Hematopoietic multipotent progenitor cell treated with erythropoietin and hydrocortisone succinate and interleukin-3 and kit ligand, for 8 days (in vitro differentiated cells): ENCODE measurements around the gene IL17RE.
"Not testable (repeated sequence)": the region's sequence is repeated elsewhere in the genome, so short reads cannot be mapped to it uniquely, and the experiment has no call there.

Source experiments
- DNase-seq: peaks from one replicate; pipeline ENCODE4 v3.0.0-alpha.2; 2015

Gene IL17RE

DNA sequence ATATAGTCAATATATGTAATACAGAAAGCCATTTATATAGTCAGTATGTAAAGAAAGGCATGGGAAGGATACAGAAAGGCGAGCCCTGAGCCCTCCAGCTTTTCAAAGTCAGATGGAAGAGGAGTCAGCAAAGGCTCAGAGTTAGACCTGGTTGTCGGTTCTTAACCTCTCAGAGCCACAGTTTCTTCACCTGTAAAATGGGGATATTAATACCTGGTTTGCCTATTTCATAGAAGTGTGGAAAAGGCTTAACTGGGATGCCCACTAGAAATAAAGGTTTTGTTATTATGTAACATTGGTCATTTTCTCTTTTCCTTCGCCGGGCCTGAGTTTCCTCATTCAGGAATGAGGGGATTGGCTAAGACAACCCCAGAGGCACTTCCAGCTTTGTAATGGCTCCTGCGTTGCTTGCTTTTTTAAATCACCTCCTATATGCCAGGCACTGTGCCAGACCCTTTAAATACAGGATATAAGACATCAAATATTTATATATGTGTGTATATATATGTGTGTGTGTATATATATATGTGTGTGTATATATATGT is 33.4 kb downstream of the IL17RE start:
- DNase-seq, result no peak

DNA sequence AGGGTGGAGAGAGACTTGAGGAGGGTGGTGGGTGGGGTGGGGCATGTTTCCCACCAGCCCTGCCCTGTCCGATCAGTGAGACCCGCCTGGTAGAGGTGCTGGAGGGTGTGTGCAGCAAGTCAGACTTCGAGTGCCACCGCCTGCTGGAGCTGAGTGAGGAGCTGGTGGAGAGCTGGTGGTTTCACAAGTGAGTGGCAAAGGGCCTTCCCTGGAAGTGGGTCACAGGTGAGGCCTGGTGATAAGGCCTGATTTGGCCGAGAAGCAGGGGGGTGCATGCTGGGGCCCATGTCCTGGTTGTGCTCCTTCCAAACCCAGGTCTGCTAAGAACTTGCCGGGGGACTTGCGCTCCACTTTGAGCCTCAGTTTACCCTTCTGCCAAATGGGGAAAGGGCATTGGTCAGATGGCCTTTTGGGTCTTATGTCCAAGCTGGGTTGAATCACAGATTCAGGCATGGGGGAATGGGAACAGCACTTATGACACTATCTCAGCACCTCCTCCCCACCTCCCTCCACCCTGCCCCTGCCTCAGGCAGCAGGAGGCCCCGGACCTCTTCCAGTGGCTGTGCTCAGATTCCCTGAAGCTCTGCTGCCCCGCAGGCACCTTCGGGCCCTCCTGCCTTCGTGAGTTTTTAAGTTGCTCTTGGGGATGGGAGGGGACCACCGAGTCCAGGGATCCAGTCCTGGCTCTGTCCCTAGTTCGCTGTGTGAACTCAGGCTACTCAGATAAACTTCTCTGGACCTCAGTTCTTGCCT is 35.0 kb downstream of the IL17RE start:
- DNase-seq, result peak; percentile 43

DNA sequence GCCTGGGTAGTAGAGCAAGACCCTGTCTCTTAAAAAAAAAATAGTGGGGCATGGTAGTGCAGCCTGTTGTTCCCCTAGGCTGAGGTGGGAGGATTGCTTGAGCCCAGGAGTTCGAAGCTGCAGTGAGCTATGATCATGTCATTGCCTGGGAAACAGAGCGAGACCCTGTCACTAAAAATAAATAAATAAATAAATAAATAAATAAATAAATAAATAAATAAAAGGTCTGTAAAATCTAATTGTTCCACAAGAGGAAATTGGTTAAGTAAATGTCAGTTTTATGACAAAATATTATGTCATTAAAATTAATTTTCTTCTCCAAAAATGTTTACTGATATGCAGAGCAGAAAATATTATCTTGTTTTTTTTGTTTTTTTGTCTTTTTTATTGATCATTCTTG is 36.3 kb downstream of the IL17RE start:
- no peak for DNase-seq

DNA sequence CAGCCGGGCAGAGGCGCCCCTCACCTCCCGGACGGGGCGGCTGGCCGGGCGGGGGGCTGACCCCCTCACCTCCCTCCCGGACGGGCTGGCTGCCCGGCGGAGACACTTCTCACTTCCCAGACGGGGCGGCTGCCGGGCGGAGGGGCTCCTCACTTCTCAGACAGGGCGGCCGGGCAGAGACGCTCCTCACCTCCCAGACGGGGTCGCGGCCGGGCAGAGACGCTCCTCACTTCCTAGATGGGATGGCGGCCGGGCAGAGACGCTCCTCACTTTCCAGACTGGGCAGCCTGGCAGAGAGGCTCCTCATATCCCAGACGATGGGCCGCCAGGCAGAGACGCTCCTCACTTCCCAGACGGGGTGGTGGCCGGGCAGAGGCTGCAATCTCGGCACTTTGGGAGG is 37.3 kb downstream of the IL17RE start:
- DNase-seq, result not testable (repeated sequence)

DNA sequence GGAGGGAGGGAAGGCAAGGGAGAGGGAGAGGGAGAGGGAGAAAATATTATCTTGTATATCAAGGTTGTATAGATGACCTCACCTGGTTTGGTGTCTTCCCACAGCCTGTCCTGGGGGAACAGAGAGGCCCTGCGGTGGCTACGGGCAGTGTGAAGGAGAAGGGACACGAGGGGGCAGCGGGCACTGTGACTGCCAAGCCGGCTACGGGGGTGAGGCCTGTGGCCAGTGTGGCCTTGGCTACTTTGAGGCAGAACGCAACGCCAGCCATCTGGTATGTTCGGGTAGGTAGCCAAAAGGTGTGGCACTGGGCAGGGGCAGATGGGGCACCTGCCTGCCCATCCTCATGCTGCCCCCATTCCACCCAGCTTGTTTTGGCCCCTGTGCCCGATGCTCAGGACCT is 38.1 kb downstream of the IL17RE start:
- DNase-seq, result no peak

DNA sequence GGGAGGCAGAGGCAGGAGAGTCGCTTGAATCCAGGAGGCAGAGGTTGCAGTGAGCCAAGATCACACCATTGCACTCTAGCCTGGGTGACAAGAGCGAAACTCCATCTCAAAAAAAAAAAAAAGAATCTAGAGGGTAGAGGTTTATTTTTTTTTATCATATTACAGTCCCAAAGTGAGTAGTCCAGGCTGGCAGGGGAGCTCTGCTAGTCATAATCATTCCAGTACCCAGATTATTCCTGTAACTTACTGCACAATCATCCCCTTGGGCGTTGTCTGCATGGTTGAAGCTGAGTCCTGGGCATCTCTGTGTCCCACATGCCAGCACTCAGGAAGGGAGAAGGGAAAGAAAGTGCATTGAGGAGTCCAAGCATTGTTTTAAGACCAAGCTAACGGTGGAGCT is 39.5 kb downstream of the IL17RE start:
- no peak for DNase-seq

DNA sequence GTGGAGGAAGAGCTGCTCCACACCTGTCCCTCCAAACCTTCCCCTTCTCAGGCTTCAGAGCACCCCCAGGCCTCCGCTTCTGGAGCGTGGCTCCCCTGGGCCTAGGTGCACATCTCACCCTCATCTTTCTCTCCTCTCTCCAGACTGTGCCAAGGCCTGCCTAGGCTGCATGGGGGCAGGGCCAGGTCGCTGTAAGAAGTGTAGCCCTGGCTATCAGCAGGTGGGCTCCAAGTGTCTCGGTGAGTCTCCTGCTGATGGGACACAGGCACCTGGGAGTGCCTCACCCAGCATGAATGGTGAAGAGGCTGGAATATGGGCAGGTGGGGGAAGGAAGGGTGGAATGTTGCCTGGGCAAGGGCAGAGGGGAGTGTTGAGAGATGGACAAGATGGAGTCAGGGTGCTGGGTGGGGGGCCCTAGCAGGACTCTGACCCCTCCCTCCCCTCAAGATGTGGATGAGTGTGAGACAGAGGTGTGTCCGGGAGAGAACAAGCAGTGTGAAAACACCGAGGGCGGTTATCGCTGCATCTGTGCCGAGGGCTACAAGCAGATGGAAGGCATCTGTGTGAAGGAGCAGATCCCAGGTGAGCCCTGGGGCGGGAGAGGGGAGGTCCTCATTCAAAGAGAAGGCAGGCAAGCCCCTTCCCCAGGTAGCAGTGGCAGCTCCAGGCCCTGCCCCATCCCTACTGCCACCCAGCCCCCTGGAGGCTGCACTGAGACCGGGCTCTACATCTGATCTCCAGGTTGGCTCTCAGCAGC is 40.5 kb downstream of the IL17RE start:
- no peak for DNase-seq

DNA sequence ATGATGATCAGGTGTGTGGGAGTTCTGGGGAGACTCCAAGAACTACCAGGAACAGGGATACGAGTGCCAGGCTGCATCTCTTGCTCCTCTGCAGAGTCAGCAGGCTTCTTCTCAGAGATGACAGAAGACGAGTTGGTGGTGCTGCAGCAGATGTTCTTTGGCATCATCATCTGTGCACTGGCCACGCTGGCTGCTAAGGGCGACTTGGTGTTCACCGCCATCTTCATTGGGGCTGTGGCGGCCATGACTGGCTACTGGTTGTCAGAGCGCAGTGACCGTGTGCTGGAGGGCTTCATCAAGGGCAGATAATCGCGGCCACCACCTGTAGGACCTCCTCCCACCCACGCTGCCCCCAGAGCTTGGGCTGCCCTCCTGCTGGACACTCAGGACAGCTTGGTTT is 41.6 kb downstream of the IL17RE start:
- DNase-seq, result no peak

DNA sequence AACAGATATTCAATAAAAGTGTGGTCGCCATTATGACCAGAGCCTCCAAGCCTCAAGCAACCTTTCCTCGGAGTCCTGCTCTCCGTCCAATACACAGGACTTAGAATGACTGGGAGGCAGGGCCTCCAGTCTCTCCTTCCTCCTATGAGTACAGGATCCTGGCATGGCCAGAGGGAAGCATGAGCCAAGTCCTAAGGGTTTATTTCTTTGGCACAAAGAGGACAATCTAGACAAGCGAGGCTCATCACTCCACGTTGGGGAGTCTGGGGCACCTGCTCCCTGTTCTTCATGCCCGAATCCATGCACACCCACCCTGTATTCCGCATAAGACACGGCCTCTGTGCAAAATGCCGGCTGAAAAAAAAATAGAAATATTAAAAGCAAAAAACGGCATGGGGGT is 42.7 kb downstream of the IL17RE start:
- no peak for DNase-seq

DNA sequence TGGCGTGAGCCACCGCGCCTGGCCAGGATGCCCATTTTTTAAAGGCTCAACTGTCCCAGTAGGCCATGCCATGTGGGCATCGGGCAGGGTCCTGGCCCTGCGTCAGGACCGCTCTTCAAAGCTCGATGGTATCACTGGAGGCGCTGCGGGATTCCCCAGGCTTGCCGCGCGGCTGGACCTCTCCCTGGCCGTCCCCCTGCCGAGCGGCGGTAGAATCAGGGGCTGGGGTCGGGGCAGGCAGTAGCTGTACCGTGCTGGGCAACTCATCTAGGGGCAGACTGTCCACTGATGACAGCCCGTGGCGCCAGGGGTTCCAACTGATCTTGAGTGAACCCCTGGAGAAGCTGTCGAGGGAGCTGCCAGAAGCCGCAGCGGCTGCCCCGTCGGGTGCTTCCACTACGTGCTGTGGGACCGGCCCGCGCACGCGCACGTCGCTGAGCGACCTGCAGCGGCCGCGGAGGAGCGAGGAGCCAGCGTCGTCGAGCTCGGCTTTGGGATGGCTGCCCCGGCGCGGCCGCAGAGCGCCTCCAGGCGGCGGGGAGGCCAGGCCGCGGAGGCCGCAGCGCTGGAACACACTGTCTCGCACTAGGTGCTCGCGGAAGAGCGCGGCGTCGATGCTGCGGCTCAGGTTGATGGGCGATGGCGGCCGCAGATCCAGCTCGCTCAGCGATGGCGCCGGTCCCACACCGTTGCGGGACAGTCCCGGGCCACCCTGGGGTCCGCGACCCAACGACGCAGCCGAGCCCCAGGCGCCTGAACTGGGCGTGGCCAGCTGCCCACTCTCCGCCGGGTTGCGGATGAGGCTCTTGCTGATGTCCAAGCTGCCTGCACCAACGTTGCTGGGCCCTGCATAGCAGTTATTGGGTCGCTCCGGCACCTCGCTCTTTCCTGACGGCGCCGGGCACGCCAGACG is 43.7 kb downstream of the IL17RE start:
- DNase-seq, result peak; percentile 79

DNA sequence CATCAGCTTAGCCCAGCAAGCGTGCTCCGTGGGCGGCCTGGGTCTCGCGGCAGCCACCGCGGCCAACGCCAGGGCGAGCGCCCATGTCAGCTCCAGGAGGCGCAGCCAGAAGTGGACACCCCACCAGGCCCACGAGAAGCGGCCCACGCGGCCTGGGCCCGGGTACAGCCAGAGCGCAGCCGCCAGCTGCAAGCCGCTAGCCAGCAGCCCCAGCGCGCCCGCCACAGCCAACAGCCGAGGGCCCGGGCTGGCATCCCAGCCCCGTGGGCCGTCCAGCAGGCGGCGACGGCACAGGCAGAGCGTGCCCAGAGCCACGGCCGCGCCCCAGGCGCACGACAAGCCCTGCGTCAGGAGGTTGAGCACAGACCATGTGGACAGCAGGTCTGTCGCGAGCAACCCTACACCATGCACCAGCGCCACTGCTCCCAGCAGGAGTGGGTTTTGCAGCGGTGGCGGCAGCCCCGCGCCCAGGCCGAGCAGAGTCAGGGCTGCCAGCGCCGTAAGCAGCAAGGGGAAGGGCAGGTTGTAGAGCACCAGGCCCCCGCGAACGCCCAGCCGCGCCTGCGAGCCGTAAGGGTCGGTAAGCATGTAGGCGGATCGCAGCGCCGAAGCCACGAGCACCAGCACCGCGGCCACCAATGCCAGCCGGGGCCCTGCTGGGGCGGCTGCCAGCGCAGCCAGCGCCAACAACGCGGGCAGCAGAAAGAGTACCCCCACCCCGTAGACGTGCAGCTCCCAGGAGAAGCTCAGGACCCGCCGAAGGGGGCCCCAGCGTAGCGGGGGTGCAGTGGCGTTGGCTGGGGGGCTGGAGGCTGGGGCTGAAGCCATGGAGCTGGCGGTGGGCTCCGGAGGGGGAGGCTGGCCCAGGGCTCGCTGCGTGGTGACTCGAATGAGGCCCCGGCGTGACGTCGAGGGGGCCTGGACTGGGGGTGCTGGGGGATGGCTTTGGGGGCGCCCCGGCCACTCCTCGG is 44.7 kb downstream of the IL17RE start:
- DNase-seq, result no peak

DNA sequence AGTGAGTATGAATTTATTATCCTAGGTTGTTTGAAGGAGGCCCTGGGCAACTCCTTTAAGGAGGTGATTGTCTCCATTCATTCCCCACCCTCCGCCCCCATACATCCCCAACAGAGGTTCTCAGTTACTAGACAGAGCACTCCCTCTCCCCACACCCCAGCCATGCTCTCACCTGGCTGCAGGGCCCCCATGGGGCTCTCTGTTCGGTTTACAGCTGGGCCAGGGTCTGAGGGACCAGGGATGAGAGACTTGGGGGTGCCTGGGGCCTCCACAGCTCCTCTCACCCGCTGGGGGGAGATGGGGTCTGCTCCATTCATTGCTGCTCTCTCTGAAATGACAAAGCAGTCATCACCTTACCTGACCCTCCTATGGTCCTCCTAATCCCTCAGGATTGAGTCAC is 45.9 kb downstream of the IL17RE start:
- no peak for DNase-seq

DNA sequence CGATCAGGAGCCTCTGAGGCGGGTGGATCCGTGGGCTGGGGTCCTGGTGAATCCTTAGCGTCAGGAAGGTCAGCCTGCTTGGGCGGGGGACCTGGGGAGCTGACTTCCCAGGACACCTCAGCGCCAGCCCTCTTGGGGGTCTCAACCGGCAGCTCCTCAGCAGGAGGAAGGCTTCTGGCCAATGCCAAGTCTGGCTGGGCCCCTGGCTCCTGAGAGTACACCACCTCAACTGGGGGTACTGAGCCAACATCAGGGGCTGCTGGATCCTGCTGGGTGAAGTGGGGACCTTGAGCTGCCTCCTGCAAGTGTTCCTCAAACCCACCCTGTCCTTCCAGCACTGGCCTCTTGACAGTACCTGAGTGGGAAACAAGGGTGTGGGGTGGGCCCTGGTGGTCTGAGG is 46.5 kb downstream of the IL17RE start:
- no peak for DNase-seq

DNA sequence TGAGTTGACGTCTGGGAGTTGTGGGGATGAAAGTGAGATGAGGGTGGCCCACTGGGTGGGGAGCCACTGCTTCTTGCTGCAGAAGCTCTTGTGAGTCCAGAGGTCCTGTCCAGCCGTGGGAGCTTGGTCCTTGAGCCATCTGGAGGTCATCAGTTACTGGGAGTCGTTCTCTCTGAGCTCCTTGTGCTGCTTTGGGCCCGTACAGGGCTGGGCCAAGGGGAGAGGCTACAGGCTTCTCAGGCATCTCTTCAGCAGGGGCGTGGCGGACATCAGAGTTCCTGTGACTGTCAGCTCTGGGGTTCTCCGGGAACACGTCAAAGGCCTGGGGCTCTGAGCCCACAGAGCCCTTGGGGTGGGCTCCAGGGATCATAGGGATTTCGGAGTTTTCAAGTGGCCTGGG is 47.0 kb downstream of the IL17RE start:
- DNase-seq, result no peak

DNA sequence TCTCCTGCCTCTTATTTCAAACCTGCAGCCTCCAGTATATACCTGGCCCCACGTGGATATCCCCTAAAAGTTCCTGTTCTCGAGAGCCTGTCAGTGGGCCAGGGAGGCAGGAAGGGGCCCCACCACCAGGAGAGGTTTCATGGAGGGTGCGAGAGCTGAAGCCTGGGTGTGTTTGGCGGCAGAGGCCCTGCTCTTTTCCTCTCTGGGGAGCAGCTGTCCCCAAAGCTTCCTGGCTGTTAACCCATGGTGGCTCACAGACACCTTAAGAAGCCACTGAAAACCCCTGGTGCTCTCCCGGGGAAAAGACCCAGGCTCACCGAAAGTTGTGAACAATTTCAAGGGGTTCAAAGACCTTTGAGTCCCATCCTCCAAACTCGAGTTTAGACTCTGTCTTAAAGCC is 48.5 kb downstream of the IL17RE start:
- DNase-seq, result no peak

DNA sequence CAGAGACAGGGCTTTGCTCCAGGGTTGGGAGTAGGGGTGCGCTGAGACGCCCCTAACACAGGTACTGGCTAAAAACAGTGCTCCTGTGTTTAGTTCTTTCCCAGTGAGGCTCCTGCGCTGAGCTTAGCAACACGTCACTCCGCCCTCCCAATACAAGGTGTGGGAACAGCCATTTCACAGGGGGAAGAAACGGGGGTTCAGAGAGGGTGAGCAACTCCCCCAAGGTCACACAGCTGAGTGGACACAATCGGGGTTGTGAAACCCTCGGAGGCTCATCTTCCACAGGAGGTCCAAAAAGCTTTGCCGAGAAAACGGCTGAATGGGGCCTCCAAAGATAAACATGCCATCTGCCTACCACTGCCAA is 48.9 kb downstream of the IL17RE start:
- no peak for DNase-seq

DNA sequence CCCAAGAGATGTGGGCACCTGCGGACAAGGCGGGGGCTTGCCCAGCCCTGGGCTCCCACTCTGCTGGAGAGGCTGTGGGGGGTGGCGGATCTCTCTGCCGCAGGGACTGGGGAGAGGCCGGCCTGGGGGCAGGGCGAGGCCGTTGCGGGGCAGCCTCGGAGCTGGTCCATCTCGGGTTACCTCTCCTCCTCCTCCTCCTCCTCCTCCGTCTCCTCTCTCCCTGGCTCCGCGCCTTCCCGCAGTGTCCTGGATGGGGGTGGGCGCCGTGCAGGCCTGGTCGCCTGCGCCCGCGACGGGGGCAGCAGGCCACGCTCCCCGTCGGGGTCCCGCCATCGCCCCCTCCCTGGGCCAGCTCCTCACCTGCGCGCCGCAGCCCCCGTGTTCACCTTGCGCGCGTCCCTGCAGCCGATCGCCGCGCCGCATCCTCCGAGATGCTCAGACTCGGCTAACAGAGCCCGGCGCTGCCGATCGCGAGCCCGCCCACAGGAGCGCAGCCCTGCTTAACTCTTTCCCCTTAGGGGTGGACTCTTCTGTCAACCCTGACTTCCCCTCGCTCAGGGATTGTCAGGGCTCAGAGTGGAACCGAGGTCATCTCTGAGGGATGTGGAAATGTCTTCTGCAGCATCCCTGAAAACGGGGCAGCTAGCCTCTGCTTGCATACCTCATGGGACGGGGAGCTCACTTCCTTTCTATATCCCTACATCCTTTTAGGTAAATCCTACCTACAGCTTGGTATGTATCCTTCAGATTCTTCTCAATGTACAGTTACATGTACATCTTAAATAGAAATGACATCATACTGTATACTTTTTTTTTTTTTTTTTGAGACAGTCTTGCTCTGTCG is 49.5 kb downstream of the IL17RE start, which contains the start of gene PRRT3:
TSS of gene PRRT3 (minus strand) at position 447 of the 844 bp plus-strand sequence. CDS start 2,293 bp downstream, outside the sequence.
- no peak for DNase-seq

DNA sequence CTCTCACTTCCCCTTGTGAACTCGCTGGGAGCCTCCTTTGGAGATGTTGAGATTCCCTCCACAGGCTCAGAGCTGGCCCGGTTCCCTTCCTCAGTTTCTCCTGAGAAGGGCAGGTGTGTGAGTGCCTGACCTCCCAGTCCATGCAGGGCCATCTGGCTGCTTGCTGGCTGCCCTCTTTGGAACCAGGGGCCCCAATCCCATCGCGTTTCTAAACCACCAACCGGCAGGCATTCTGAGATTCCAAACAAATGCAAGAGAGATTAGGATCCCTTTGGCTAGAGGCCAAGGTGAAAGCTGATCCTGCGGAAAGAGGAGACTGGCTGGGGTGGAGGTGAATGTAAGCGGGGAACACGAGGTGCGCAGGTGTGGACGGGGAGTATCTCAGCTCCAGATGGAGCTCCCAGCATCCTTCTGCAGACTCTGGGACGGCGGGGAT is 52.4 kb downstream of the IL17RE start:
- DNase-seq, result no peak

DNA sequence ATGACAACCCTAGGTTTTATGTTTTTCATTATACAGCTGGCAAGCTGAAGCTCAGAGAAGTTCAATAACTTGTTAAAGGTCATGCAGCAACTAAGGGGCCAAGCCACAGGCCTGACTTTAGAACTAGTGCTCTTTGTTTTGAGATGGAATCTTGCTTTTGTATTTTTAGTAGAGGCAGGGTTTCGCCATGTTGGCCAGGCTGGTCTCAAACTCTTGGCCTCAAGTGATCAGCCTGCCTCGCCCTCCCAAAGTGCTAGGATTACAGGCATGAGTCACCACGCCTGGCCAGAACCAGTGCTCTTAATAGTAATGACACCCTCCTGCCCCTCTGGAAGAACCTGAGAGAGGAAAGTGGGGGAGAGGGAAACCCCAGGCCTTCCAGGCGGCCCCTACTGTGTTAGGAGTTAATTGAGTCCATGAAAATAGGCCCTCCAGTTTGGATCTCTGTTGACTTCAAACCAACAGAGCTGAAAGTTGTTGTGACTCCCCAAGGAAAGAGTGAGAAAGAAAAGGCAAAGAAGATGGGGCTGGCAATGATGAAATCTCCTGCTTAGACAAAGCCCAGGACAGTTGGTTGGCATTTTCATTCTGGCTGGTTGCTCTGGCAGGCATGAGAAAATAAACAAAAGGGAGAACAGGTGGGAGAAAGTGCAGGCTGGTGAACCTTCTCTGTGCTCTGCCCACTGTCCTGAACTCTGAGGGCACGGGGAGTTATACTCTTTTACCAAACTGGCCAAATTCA is 53.1 kb downstream of the IL17RE start:
- no peak for DNase-seq

DNA sequence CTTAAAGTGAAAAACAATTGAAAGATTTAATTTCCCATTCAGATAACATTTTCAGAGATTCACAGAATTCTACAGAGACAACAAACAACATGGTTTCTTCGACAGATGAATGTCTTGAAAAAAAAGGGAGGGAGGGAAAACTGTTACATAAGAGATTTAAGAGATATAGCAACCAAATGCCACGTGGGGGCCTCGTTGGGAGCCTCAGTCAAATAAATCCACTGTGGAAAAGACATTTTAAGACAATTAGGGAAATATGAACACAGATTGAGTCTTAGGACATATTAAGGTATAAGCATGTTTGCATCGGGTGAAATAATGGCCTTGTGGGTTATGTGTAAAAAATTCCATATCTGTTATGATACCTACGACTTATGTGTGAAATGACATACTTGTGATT is 54.6 kb downstream of the IL17RE start:
- DNase-seq, result peak; percentile 44
